HL-60/S4 (cell line): ENCODE results near the gene SIK3.

Experiments
- in situ Hi-C: fragments of 300-500 bp; cut with MboI; formaldehyde crosslinking; loops from 2 replicates; pipeline ENCODE4 v1.14.3; 2022; ENCODE audit warnings: low sequenced_read_pairs

The SIK3 gene

DNA sequence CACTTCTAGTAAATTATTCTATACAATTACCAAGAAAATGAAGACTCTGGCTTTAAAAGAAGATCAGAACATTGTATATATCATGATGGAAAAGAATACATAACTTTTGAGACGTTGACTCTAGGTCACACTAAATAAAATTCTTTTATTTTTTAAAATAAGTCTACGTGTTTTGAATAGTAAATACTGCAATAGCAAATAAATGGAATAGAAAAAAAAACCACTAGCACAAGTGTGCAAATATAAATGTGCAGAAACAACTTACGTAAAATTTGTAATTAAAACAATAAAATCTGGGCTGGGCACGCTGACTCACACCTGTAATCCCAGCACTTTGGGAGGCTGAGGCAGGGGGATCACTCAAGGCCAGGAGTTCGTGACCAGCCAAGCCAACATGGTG is 17.9 kb downstream of the SIK3 start:
- in situ Hi-C loops = no loop called here

DNA sequence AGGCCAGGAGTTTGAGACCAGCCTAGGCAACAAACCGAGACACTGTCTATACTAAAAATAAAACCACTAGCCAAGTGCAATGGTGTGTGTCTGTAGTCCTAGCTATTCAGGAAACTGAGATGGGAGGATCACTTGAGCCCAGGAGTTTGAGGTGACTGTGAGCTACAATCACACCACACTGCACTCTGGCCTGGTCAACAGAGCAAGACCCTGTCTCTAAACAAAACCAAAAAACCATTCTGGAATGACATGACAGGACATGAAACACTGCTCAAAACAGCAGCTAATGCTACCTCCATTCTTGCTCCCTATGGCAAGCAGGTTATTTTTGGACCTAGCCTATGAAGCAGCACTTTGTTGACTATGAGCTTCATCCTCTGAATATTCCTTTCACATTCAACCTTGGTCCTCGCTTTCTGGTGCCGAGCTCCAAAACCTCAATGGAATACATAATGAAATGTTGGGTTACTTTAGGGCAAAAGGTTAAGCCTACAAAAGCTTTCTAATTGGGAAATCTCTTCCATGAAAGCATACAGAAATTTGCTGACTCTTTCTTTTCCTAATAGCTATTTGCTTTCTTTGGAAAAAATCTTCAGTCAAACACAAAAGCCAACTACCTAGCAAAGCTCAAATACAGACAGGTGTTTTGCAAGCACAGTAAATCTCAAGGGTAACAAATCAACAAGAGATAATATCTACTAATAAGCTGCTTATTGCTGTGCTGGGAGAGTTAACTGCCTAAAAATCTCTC is 21.1 kb downstream of the SIK3 start:
- in situ Hi-C loops = no loop called here

- in situ Hi-C loops = no loop called here
Measured at GRCh38 chr11:117075186-117075585, 23.0 kb downstream of the SIK3 start.

DNA sequence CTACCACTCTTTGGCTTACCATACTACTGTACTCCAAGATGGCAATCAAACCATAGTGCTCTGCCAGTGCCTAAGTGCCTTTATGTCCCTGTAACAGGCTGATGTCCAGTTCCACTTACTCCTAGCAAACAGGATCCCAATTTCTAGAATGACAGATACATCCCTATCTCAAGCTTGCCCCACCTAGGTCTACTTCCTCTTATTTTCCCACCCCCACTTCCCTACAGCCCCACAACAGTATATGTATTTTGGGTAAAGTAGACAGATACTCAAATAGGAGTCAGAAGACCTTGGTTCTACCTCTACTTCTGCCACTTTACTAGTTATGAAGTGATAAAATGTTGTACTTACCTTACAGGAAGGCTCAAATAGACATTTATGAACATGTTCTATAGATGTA is 24.1 kb downstream of the SIK3 start:
- in situ Hi-C loops = no loop called here

DNA sequence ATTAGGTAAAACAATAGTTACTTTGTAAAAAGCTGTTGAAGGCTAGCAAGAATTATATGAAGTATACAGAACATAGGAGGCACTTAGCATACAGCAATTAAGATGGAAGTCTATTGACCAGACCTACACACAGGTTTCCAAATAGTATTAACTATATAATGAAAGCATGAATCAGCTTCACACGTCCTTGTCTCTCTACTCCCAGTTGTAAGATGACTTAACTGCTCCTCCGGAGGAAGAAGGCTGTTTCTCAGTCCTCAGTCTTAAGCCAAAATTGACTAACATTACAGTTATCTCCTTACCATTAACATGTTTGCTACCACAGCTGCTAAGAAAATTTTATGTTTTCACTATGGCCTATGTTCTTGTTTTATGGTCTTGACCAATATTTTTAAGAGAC is 24.7 kb downstream of the SIK3 start:
- in situ Hi-C loops = no loop called here

GRCh38 chr11:117072517-117073461 is 25.4 kb downstream of the SIK3 start:
- in situ Hi-C loops = no loop called here

DNA sequence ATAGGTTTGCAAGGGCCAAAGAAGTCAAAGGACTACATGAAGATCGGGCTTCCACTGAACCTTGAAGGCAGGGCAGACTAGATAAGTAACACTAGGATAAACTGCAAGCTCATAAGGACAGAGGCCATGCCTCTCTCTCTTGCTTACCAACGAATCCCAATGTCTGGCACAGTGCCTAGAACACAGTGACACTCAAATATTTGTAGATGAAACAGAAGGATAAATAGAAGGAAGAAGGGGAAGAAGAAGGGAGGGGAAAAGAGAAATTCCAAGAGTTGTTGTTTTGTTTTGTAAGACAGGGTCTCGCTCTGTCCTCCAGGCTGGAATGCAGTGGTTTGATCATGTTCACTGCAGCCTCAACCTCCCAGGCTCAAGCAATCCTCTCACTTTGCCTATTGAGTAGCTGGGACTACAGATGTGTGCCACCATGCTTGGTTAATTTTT is 26.9 kb downstream of the SIK3 start:
- in situ Hi-C loops = no loop called here

GRCh38 chr11:117070016-117070415 is 28.2 kb downstream of the SIK3 start:
- in situ Hi-C loops = no loop called here

GRCh38 chr11:117068303-117068860 is 29.8 kb downstream of the SIK3 start:
- in situ Hi-C loops = no loop called here

DNA sequence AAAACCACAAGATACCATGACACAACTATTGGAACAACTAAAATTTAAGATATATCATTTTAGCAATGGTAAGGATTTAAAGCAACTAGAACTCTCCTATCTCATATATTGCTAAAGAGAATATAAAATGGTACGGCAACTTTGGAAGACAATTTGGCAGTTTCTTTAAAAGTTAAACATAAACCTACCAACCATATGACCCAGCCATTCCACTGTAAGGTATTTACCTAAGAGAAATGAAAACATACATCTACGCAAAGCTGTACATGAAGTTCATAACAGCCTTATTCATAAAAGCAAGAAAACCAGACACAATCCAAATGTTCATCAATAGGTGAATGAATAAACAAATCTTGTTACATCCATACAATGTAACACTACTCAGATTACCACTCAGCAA is 31.3 kb downstream of the SIK3 start:
- in situ Hi-C loops = no loop called here

DNA sequence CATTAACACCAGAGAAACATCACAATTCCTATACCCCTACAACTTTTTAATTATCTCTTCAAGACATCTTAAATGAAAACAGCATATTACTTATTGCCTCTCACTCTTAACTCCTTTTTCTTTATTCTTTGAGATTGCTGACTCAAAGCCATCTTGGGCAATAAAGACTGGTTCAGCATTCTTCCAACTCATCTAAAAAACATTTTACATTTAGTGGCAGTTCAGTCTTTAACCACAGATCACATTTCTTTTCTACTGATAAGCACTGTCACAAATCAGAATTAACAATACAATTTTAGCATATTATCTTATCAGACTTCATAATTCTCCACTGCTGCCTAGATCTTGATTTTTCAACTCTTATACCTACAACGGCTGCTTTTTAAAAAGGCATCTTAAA is 34.0 kb downstream of the SIK3 start:
- in situ Hi-C loops = no loop called here

DNA sequence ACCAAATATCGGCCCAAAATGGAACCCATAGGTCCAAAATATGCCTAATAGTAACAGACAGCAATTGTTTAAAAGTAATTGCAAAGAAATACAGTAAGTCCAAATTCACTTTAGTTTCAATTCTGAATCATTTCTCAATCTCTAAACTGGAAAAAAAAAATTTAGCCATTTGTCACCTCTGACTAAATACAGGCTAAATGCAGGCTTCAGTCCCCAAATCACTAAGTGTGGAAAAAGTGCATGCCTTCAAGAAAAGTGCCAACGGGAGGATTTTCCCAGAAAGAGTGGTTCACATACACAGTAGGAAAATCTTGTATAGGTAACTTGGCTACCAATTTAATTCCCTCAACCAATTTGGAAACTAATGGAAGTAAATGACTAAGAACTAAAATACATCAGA is 35.7 kb downstream of the SIK3 start:
- in situ Hi-C loops = no loop called here

- in situ Hi-C loops = no loop called here
Measured at GRCh38 chr11:117061256-117061655, 37.0 kb downstream of the SIK3 start.

- in situ Hi-C loops = no loop called here
Measured at GRCh38 chr11:117059611-117060148, 38.5 kb downstream of the SIK3 start.

DNA sequence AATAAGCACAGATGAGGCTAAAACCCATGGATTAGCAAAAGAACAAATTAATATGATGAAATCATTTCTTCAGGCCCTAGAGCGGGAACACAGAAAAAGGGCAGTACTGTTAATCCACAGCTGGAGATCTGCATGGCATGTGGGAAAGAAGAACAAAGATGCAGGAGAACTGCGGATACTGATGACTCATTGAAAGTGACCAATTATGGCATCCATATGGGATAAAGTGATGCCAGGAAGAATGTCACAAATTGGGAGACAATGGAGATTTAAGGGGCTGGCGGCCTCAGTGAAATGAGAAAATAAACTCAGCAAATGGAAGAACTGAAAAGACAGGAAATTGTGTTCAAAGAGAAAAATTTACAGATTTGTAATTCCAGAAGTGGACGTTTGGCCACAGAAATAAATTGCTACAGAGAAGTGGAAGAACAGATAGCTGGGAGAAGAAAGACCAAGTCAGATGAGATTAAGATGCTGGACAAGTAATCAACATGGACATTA is 39.4 kb downstream of the SIK3 start:
- in situ Hi-C loops = no loop called here

DNA sequence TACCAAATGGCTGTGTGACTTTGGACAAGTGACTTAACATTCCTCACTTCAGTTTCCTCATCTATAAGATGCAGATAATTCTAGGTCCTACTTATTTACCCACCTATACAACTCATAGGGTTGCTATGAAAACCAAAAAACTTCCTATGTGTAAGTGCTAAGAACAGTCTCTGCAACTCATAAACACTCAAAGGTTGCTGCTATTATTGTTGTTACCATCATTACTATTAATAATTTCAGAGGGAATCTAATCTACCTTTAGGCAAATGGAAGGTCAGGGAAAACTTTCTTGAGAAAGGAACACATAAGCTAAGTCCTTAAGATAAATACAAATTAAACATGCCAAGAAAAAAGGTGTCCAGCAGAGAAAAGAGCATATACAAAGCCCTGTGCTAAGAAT is 40.5 kb downstream of the SIK3 start:
- in situ Hi-C loops = no loop called here

DNA sequence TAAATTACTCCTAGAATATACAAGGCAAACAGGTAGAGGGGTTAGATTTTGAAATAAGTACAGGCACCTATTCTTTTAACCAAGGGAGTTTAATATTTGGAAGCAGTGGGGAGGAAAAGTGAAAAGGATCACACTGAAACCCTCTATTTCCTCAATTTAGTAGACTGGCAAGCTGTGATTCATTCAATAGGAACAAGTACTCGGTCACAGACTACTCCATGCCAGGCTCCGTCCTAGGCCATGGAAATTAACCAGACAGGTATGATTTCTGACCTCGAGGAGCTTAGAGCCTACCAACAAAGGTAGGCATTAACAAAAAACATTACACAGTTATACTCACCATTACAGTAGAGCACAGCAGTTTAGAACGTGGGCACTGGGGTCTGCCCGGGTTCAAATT is 40.9 kb downstream of the SIK3 start:
- in situ Hi-C loops = no loop called here

- in situ Hi-C loops = no loop called here
Measured at GRCh38 chr11:117055469-117055868, 42.8 kb downstream of the SIK3 start.

DNA sequence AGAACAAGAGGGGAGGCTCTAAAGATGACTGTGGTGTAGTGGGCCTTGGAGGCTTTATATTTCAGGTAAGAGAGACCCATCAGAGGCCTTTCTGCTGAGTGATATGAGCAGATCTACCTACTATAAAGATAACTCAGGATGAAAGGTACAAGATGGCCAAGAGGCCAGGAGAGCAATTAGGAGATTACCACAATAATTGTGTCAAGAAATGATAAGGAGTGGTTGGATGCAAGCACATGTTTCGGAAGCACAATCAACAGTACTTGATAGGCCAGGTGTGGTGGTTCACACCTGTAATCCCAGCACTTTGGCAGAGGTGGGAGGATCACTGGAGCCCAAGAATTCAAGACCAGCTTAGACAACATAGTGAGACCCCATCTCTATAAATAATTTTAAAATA is 43.8 kb downstream of the SIK3 start:
- in situ Hi-C loops = no loop called here

DNA sequence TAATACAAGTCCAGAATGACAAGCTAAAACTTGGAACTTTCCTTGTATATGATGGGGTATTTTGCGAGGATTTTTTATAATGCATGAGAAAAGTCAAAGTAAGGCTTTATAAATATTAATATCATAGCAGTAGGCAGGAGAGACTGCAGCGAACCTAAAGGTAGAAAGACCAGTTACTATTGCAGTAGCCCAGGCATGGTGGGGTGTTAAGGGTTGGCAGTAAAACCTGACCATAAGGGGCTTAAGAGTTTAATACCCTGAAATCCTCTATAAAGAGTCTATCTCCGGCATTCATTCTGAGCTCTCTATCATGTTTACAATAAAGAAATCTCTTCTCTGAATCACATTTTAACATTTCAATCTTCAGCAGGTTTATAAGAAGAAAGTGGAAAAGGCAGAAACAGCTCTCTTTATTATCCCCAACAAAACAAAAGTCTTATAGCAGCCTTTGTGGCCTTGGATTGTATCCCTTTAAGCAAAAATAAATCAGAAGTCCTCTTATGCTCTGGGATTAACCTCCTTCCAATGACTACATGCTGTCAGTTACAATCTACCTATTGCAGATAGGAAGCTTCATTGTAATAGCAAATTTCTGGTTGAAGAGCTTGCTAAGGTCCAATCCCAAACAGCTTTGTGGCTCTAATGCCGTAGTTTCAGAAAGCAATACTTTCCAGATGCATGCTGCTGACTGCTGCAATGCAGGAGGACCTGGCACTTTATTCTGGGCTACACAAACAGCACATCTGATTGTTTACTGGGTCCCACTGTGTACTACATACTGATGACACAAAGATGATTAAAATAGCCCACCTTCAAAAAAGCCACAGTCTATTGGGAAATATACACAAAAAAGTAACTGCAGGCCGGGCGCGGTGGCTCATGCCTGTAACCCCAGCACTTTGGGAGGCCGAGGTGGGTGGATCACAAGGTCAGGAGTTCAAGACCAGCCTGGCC is 45.8 kb downstream of the SIK3 start:
- in situ Hi-C loops = no loop called here
